Measurements from ENCODE around the gene PARP8. TPM values are rescaled to one million over a fixed set of nuclear protein-coding genes. Genes with fewer than 3 reads are reported as not detected.

Gene PARP8
- total and polyA plus RNA-seq, 2 of the 8 experiments (the other 6 are each of a cell fraction or from before 2014, with no cell fraction given): 16.6 to 30.6 TPM

- TF ChIP-seq SIN3A (conservative IDR thresholded peaks at IDR 0.05 in 1 of 2, IDR thresholded peaks at IDR 0.05 in 1 of 2; ENCODE audit: low read depth in 1 of 2, low read length in 2 of 2): no peak
Measured at GRCh38 chr5:50786073-50786472, 119.6 kb downstream of the PARP8 start (continued).

All from H1 (cell line).